NCI-H524 treated with DMSO at 0.1 percent for 48 hours (cell line): ENCODE measurements around the gene PYGL.
"Not testable (repeated sequence)": the region's sequence is repeated elsewhere in the genome, so short reads cannot be mapped to it uniquely, and the experiment has no call there.

ENCODE experiments used
- DNase-seq: peaks from one replicate; lab custom pipeline; 2025; lab: John Stamatoyannopoulos, UW

PYGL gene

GRCh38 chr14:50943943-50944646 is at the start of gene PYGL:
Gene PYGL (minus strand): TSS chr14:50944483. CDS start chr14:50944403, 80 bp downstream.
- no peak for DNase-seq

GRCh38 chr14:50985859-50986331 is 41.6 kb upstream of the PYGL start:
- no peak for DNase-seq

GRCh38 chr14:50985124-50985858 is 41.0 kb upstream of the PYGL start:
- no peak for DNase-seq

- DNase-seq: no peak
Observed at GRCh38 chr14:50984036-50984710, 39.9 kb upstream of the PYGL start.

GRCh38 chr14:50979941-50980850 is 35.9 kb upstream of the PYGL start:
- no peak for DNase-seq

GRCh38 chr14:50978888-50979287 is 34.6 kb upstream of the PYGL start:
- DNase-seq: no peak

GRCh38 chr14:50978529-50978871 is 34.2 kb upstream of the PYGL start:
- no peak for DNase-seq

- no peak for DNase-seq
Observed at GRCh38 chr14:50977863-50978528, 33.7 kb upstream of the PYGL start.

GRCh38 chr14:50974118-50974517 is 29.8 kb upstream of the PYGL start:
- DNase-seq: no peak

GRCh38 chr14:50972734-50973133 is 28.5 kb upstream of the PYGL start:
- no peak for DNase-seq

- DNase-seq: peak; percentile 99
Observed at GRCh38 chr14:50970886-50971781, 26.9 kb upstream of the PYGL start.

- no peak for DNase-seq
Observed at GRCh38 chr14:50967790-50968189, 23.5 kb upstream of the PYGL start.

- DNase-seq: no peak
Observed at GRCh38 chr14:50967103-50967502, 22.8 kb upstream of the PYGL start.

- DNase-seq: no peak
Observed at GRCh38 chr14:50964683-50965390, 20.6 kb upstream of the PYGL start.

- no peak for DNase-seq
Observed at GRCh38 chr14:50963919-50964318, 19.6 kb upstream of the PYGL start.

GRCh38 chr14:50961605-50962221 is 17.4 kb upstream of the PYGL start:
- no peak for DNase-seq

GRCh38 chr14:50957296-50957695 is 13.0 kb upstream of the PYGL start:
- DNase-seq: no peak

GRCh38 chr14:50956421-50956820 is 12.1 kb upstream of the PYGL start:
- DNase-seq: not testable (repeated sequence)

GRCh38 chr14:50955373-50956043 is 11.2 kb upstream of the PYGL start:
- DNase-seq: peak; percentile 44
